GM12878 (cell line): ENCODE measurements around the gene KCND2. TPM values are rescaled to one million over a fixed set of nuclear protein-coding genes. Genes with fewer than 3 reads are reported as not detected.

Source experiments
- ATAC-seq: fragments of 200-7000 bp; cut with Tn5 transposase; 3 replicates; pipeline ENCODE4 v1.9.1; 2020; ENCODE audit warnings: mild to moderate bottlenecking, moderate library complexity
- BruUV-seq: library from RNA; stranded (reverse); fragments of 400-500 nt; replicated peaks from 2 replicates; lab custom pipeline; 2021; lab: Mats Ljungman, UMichigan
- CTCF ChIA-PET: fragments of 300-600 bp; sonication (Branson Sonifier 250); formaldehyde crosslinking; extraction: SDS; loops from one replicate; lab custom pipeline; 2021; ENCODE audit warnings: inconsistent platforms; lab: Yijun Ruan, JAX
- POLR2A ChIA-PET: fragments of 350-600 bp; formaldehyde crosslinking; extraction: SDS; loops from one replicate; lab custom pipeline; 2021; ENCODE audit warnings: inconsistent platforms; lab: Charles Lee
- RAD21 ChIA-PET: fragments of 300-600 bp; sonication (Branson Sonifier 250); formaldehyde crosslinking; loops from one replicate; lab custom pipeline; 2023; ENCODE audit warnings: antibody characterized with exemption; ENCODE audit not compliant: unreplicated experiment; lab: Charles Lee
- SMC1A ChIA-PET: fragments of 300-600 bp; sonication (Branson Sonifier 250); formaldehyde crosslinking; loops from one replicate; lab custom pipeline; 2023; ENCODE audit not compliant: unreplicated experiment, uncharacterized antibody; lab: Charles Lee
- DNase-seq: peaks from one replicate; pipeline ENCODE4 v3.0.0-alpha.2; 2011; ENCODE audit warnings: low read depth, low spot score
- FAIRE-seq: peaks from 3 replicates; lab custom pipeline; 2011; peaks lifted over from hg19 to GRCh38; lab: Jason Lieb, UNC
- H2AFZ ChIP-seq: 2 replicates; pipeline ENCODE4 v1.6.0; 2011; ENCODE audit warnings: low read depth, low read length, control low read depth; ENCODE audit not compliant: control insufficient read depth
- H3K27ac ChIP-seq: 2 replicates; pipeline ENCODE4 v1.5.1; 2011; ENCODE audit warnings: control low read depth; ENCODE audit not compliant: control insufficient read depth, insufficient read depth
- H3K27me3 ChIP-seq, 2 experiments: replicated peaks in 1 of 2; 2 replicates each; pipeline versions ENCODE4 v1.6.0 to v1.6.1; 2011; ENCODE audit warnings: low read length in 1 of 2; ENCODE audit not compliant: control insufficient read depth in 2 of 2, insufficient read depth in 2 of 2
- H3K36me3 ChIP-seq, 2 experiments: 2 replicates each; pipeline ENCODE4 v1.5.1; 2011; ENCODE audit warnings: low read length in 1 of 2; ENCODE audit not compliant: control insufficient read depth in 2 of 2, insufficient read depth in 2 of 2
- H3K4me1 ChIP-seq: 2 replicates; pipeline ENCODE4 v1.6.1; 2011; ENCODE audit warnings: mild to moderate bottlenecking, low read length, moderate library complexity, mixed read lengths; ENCODE audit not compliant: control insufficient read depth, insufficient read depth
- H3K4me2 ChIP-seq: 2 replicates; pipeline ENCODE4 v1.6.0; 2011; ENCODE audit warnings: control low read depth; ENCODE audit not compliant: control insufficient read depth, insufficient read depth
- H3K4me3 ChIP-seq: fragments of 200-600 bp; sonication (generic); 2 replicates; pipeline ENCODE4 v1.5.1; 2016
- H3K79me2 ChIP-seq: 2 replicates; pipeline ENCODE4 v1.6.0; 2011; ENCODE audit warnings: low read length; ENCODE audit not compliant: control insufficient read depth, insufficient read depth
- H3K9ac ChIP-seq: 2 replicates; pipeline ENCODE4 v1.8.0; 2011; ENCODE audit warnings: low read length, control low read depth, mixed read lengths; ENCODE audit not compliant: control insufficient read depth, insufficient read depth
- H3K9me3 ChIP-seq: replicated peaks from 3 replicates; pipeline ENCODE4 v1.5.1; 2011; ENCODE audit warnings: mild to moderate bottlenecking, low read length; ENCODE audit not compliant: control insufficient read depth, insufficient read depth
- H4K20me1 ChIP-seq: 2 replicates; pipeline ENCODE4 v1.6.0; 2011; ENCODE audit not compliant: control insufficient read depth, insufficient read depth
- ATF2 ChIP-seq: IDR thresholded peaks from 2 replicates; pipeline ENCODE4 v1.6.1; 2012; ENCODE audit warnings: low read length, inconsistent platforms
- BACH1 ChIP-seq: fragments of 450-650 bp; IDR thresholded peaks from 2 replicates; pipeline ENCODE4 v1.6.1; 2017; ENCODE audit warnings: mild to moderate bottlenecking, borderline replicate concordance
- EGR1 ChIP-seq, 2 experiments: IDR thresholded peaks; 1 replicate in 1 of 2; 2 replicates in 1 of 2; pipeline ENCODE4 v1.6.1; 2011 to 2012; ENCODE audit warnings: low read depth in 2 of 2, low read length in 2 of 2, borderline replicate concordance in 1 of 2, mild to moderate bottlenecking in 1 of 2, moderate library complexity in 1 of 2
- HCFC1 ChIP-seq: fragments of 150-350 bp; IDR thresholded peaks from 2 replicates; pipeline ENCODE4 v1.6.1; 2014; ENCODE audit warnings: low read length
- JUNB ChIP-seq: IDR thresholded peaks from 2 replicates; pipeline ENCODE4 v1.6.1; 2016; ENCODE audit warnings: antibody characterized with exemption, mild to moderate bottlenecking
- MEF2A ChIP-seq: IDR thresholded peaks from 2 replicates; pipeline ENCODE4 v1.6.1; 2011; ENCODE audit warnings: low read depth, mild to moderate bottlenecking, low read length, moderate library complexity; ENCODE audit not compliant: insufficient read depth
- MXI1 ChIP-seq: fragments of 150-350 bp; IDR thresholded peaks from 2 replicates; pipeline ENCODE4 v1.6.1; 2011; ENCODE audit warnings: low read depth, mild to moderate bottlenecking, inconsistent platforms, low read length, improper control_type of control experiment
- NBN ChIP-seq: fragments of 450-650 bp; IDR thresholded peaks from 2 replicates; pipeline ENCODE4 v1.6.1; 2016
- NFYA ChIP-seq: IDR thresholded peaks from 2 replicates; pipeline ENCODE4 v1.6.1; 2011; ENCODE audit warnings: low read depth, mild to moderate bottlenecking, low read length, improper control_type of control experiment, borderline replicate concordance
- NRF1 ChIP-seq: conservative IDR thresholded peaks from 2 replicates; pipeline ENCODE4 v1.6.1; 2011; ENCODE audit warnings: mild to moderate bottlenecking, low read depth, low read length, improper control_type of control experiment
- PAX8 ChIP-seq: fragments of 450-650 bp; IDR thresholded peaks from 2 replicates; pipeline ENCODE4 v1.6.1; 2017; ENCODE audit warnings: mild to moderate bottlenecking, moderate library complexity
- PBX3 ChIP-seq: IDR thresholded peaks from 2 replicates; pipeline ENCODE4 v1.6.1; 2011; ENCODE audit warnings: mild to moderate bottlenecking, low read depth, low read length, moderate library complexity; ENCODE audit not compliant: insufficient replicate concordance
- SMAD1 ChIP-seq: fragments of 450-650 bp; IDR thresholded peaks from 2 replicates; pipeline ENCODE4 v1.6.1; 2018; ENCODE audit warnings: mild to moderate bottlenecking, low read depth; ENCODE audit not compliant: partially characterized antibody
- SUZ12 ChIP-seq: fragments of 200-600 bp; sonication (generic); IDR thresholded peaks from one replicate; pipeline ENCODE4 v1.6.1; 2018; ENCODE audit warnings: antibody characterized with exemption, mild to moderate bottlenecking; ENCODE audit not compliant: unreplicated experiment
- ZNF274 ChIP-seq: IDR thresholded peaks from one replicate; pipeline ENCODE4 v1.8.0; 2011; ENCODE audit not compliant: insufficient read length, insufficient read depth
- WGBS: methylation state at CpG from one replicate; pipeline ENCODE4 v1.1.6; 2016; ENCODE audit warnings: low lambda C conversion rate; ENCODE audit not compliant: insufficient replicate concordance, insufficient coverage; ENCODE audit errors: missing lambda C conversion rate; 5-methylcytosine and 5-hydroxymethylcytosine counted together
- in situ Hi-C: fragments of 300-500 bp; cut with MboI; formaldehyde crosslinking; loops from 9 replicates; pipeline ENCODE4 v1.14.3; 2018; ENCODE audit warnings: mixed read lengths
- intact Hi-C: fragments of 100-400 bp; cut with micrococcal nuclease; formaldehyde crosslinking; loops from one replicate; pipeline ENCODE4 v1.14.2; 2022; ENCODE audit not compliant: unreplicated experiment
- polyA plus RNA-seq, 11 experiments: library from polyadenylated mRNA; depleted of rRNA in 4 of 11; unstranded in 6 of 11; stranded (reverse) in 5 of 11; fragments of >200 nt; fragmentation: Nextera tagmentation in 4 of 11; fragmentation: Illumina TruSeq in 1 of 11; extraction: Ambion mirVana in 4 of 11; extraction: Trizol in 1 of 11; gene quantifications; 1 replicate in 1 of 11; 2 replicates in 10 of 11; pipeline versions ENCODE4 v1.2.1 to v1.2.3, GENCODE V29; 2011 to 2016; ENCODE audit warnings: inconsistent platforms in 2 of 11, missing spikeins in 2 of 11, low read depth in 1 of 11
- total RNA-seq, 4 experiments: library from RNA; depleted of rRNA in 3 of 4; stranded (reverse); fragments of >200 nt in 3 of 4; fragmentation: Illumina TruSeq in 1 of 4; extraction: Trizol in 1 of 4; gene quantifications; 2 replicates each; pipeline versions ENCODE4 v1.2.1 to v1.2.3, GENCODE V29; 2013 to 2021

KCND2 gene
- total and polyA plus RNA-seq, 10 of the 15 experiments (the other 5 are each of a cell fraction or from before 2014, with no cell fraction given) = 3.6 to 22.3 (median 6.3) TPM

DNA sequence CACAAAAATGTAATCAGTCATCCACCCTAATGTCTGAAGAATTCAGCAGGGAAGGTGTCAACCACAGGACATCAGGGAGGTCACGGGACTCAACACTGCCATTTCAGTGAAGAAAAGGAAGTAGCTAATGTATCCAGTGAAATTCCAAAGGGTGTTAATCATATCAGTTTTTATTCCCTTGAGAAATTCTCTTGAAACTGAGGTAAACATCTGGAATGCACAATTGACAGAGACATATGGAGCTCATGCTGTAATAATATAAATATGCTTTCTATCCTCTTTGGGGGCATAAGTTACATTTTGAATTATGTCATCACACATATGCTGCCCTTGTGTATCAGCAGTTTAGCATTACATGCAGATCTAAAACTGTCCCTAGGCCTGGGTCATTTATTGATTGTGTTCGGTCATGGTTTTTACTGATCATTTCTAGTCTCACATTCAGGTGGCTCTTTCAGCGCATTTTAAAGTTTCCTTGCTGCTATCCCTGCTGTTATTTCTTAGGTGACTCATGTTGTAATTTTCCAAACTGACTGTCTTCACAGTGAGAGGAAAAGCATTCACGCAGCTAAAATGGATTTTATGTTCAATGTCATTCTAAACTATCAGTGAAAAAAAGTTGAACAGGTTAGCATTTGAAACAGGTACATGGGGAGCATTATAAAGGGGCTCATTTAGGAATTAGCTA is 311.1 kb downstream of the KCND2 start (continued):
- TF ChIP-seq SUZ12 (no peak), NRF1 (no peak)
- TF ChIP-seq, all 136 proteins: peak for 0

DNA sequence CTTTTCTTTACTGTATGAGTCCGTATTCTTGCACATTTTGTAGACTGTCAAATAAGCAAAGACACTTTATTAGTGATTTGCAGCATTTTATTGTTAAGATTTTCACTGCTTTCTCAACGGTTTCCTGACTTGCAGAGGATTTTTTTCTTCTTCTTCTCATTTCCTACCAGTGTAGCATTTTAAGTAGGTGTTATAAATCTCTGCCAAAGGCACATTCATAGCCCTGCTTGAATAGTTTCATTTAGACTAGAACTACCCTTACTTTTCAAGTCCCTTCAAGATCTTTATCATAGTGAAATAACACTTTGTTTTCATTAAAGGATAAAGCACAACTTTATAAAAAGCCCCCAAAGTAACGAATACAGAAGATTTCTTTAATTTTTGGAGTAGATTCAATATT is 313.6 kb downstream of the KCND2 start:
- H2AFZ ChIP-seq = no peak overlapping the region
- FAIRE-seq (no peak), ATAC-seq (no peak), DNase-seq (no peak)
- RAD21 ChIA-PET = no interaction called here
- no peaks in the 10 kb centered on the region for H3K27me3 ChIP-seq
- H3K4me2 ChIP-seq = no peak overlapping the region
- H3K9me3 ChIP-seq = no peaks in the 10 kb centered on the region
- H3K79me2 ChIP-seq = no peaks in the 10 kb centered on the region
- in situ Hi-C loops = no loop called here
- H3K4me1 ChIP-seq = no peaks in the 10 kb centered on the region
- H3K36me3 ChIP-seq = no peaks in the 10 kb centered on the region
- no peaks in the 10 kb centered on the region for H4K20me1 ChIP-seq
- CTCF ChIA-PET = no interaction called here
- WGBS = 0% methylated on average over 3 of the region's 3 CpGs
- no TSS peak for BruUV-seq
- intact Hi-C loops = loop anchor here (10.0 kb wide), 1 partner anchor 138 kb away; no protein-coding TSS in a partner anchor
- no peak overlapping the region for H3K27ac ChIP-seq
- H3K4me3 ChIP-seq = no peak overlapping the region
- SMC1A ChIA-PET = interaction anchor here (0.8 to 1.7 kb wide), 2 partner anchors 10 to 71 kb away, joined by 3 read pairs; no protein-coding TSS in a partner anchor
- no peak overlapping the region for H3K9ac ChIP-seq
- POLR2A ChIA-PET = no interaction called here
- TF ChIP-seq MXI1 = no peak
- no peak for TF ChIP-seq BACH1
- TF ChIP-seq MEF2A = no peak
- no peak for TF ChIP-seq ZNF274
- TF ChIP-seq JUNB = no peak
- no peak for TF ChIP-seq NBN
- no peak for TF ChIP-seq ATF2
- TF ChIP-seq HCFC1 = no peak
- TF ChIP-seq EGR1 (IDR thresholded peaks at IDR 0.05; ENCODE audit: borderline replicate concordance in 1 of 2, low read depth in 2 of 2, low read length in 2 of 2) = no peak
- no peak for TF ChIP-seq SMAD1
- TF ChIP-seq NFYA = no peak
- TF ChIP-seq PAX8 = no peak
- no peak for TF ChIP-seq PBX3
